ENCODE results near the gene SAPCD1.
A peak's percentile ranks its signal among the peaks of the same experiment; 100 is the strongest.

The SAPCD1 gene

DNA sequence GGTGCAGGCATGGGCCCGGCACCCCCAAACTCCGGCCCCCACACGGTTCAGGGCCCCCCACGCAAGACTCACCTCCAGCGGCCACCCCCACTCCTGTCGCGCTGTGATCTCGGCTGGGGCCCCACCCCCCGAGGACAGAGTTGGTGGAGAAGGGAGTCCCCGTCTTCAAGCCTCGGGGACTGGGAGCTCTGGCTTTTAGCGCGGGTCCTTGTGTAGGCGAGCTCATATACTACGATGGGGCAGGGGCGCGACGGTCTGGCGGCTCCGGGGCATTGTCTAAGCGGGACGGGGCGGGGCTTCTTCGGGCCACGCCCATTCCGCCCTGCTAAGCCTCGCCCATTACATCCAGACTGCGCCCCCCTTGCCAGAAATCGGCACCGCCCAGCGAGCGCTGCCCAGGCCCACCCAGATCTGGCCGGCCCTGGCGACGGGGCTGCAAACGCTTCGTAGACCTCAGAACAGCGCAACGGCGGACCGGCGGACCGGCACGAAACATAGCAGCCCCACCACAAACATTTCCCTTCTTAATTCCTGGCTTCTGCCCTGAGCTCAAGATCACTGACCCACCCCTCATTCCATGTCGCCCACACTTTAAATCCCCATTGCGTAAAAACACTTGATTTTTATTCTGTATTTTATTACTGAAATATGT is 32.4 kb upstream of the SAPCD1 start:
- peak; percentile 53 for DNase-seq

DNA sequence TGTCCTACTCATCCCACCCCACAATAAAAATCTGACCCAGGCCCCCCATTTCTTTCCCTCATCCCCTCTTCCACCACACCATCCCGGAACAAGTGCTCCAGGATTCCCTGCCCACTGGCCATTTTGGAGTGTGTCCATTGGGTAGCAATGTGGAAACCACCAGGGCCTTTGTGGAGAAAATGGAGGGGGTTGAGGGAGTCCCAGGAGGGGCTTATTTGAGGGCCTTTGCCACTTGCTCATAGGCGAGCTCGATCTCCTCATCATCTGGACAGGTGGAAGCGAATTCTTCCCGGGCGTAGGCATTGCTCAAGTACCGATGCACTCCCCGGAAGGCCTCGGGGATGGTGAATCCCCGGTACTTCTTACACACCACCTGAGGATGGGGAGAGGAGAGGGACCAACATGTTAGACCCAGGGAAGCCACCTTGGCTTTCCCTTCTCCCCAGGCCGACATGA is 31.8 kb upstream of the SAPCD1 start:
- DNase-seq = no peak

DNA sequence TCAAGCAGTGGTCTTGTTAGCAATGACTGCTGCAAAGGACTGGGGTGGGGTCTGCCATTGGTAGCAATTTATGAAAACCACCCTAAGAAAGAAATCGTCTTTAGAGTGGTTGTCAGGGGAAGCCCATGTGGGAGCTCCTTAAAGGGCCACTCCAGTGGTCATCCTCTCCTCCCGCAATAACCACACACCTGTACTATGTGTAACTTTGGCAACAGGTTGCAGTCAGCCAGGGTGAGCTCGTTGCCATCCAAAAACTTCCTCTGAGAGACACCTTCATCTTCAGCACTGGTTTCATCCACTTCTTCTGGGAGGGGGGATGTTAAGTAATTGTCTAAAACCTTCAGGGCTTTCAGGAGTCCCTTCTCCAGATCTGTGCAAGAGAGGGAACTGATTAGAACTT is 30.4 kb upstream of the SAPCD1 start:
- no peak for DNase-seq

DNA sequence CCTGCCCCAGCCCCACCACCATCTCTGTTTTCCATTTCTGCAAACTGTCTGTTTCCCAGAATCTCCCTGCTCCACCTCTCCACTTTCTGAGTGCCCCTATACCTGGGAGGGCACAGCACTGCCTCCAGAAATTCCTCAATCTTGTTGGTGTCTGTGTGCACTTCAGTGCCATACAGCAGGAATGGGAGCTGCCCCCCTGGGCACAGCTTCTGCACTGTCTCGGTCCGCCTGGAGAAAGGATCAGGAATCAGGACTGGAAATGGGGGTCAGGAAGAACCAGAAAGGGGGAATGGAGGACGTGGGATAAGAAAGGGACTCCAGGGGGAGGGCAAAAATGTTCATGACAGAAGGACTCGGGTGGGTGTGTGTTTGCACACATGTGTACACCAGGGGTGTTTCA is 28.7 kb upstream of the SAPCD1 start:
- DNase-seq = no peak

DNA sequence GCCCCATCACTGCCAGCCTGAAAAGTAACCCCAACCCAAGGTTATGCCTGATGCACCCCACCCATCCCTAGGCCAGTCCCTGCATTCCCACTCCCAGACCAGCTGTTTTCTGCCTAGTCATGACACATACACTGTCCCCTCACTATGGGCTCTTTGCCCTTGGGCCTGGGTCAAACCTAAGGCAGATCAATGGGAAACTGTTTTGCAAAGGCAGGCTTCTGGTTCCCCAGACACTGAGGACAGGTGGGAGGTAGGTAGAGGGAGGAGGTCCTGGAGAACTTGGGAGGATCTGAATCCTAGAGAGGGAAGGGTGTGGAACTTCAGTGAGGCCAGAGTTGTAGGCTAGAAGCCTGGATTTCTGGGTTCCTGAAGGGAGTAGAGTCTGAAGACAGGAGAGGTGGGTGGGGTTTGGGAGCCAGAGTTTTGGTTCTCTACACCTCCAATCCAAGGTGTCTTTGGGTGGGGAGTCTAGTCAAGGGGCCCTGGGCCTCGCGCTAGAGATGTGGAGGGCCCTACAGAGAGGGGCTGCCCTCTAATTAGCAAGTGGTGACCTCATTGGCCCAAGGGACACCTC is 28.1 kb upstream of the SAPCD1 start:
- no peak for DNase-seq

DNA sequence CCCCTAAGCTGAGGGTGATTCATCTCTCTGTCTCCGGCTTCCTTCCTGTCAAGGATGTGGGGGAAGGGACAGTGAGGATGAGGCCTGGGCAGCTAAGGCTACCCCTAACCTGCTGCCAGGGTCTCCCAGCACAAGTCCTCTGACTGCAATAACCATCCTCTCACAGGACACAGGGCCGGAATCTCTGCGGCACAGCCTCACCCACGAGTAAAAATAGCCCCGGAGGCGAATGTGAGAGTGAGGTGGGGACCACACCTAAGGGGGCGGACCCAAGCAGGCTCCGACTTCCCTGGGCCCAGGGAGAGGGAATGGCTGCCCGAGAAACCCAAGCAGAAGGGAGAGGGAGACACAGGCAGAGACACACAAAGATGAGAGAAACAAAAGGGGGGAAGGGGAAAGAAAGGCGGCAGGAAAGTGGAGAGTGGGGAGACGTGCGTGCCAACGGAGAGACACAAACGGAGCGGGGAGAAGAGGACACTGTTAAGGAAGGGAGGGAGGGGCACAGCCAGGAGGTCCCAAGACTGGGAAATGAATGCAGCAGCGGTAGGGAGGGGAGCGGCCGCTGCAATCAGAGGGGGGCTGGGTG is 27.5 kb upstream of the SAPCD1 start:
- DNase-seq = no peak

DNA sequence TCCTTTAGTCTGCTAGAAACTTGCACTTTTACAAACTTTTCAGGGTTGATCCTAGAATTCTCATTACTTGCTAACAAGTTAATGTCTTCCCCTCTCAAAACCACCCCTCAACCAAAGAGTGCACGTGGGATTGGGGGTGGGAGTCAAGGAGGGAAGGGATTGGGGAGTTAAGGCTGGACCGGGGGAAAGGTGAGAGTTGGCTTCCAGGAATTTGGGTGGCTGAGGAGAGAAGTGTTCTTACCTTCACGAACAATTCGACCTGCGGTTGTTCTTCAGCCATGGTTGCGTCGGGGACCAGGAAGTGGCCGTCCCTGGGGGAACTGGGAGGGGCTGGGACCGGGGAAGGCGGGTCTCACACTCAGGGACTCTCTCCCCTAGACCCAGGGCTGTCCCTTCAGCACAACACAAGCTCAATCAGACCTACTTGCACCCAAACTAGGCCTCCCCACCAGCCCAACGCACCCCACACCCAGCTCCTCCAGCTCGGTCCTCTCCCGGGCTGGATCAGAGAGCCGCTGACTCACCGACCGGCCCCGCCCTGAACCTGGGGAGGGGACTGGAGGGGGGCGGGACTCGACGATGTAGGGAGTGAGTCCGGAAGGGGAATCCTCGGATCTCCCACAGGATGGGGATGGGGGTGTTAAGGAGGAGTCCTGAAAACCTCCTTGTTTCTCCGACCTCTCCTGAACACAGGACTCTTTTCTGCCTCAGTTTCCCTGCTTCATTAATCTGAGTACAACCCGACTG is 26.3 kb upstream of the SAPCD1 start, which contains the start of gene CLIC1:
CLIC1 (minus strand) TSS at position 510 of the 747 bp plus-strand sequence; CDS start at position 280, 230 bp downstream.
- DNase-seq = peak; percentile 47

DNA sequence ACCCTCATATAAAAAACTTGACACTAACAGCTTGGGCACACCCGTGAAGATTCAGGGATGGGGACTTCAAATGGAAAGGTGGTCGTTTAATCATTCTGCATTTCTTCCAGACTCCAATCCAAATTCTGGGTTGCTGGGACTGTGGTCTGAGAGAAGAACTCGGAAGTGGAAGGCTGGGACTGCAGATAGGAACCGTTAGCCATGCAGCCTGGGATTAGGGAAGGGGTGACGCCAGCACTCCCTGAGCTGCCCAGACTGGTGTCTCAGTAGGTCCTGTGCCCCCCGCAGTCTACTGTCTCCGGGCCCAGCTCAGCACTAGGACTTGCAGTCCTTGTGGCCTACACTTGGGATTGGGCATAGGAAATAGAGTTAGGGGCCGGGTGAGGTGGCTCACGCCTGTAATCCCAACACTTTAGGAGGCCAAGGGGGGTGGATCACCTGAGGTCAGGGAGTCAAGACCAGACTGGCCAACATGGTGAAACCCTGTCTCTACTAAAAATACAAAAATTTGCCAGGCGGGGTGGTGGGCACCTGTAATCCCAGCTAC is 25.6 kb upstream of the SAPCD1 start:
- DNase-seq = no peak

DNA sequence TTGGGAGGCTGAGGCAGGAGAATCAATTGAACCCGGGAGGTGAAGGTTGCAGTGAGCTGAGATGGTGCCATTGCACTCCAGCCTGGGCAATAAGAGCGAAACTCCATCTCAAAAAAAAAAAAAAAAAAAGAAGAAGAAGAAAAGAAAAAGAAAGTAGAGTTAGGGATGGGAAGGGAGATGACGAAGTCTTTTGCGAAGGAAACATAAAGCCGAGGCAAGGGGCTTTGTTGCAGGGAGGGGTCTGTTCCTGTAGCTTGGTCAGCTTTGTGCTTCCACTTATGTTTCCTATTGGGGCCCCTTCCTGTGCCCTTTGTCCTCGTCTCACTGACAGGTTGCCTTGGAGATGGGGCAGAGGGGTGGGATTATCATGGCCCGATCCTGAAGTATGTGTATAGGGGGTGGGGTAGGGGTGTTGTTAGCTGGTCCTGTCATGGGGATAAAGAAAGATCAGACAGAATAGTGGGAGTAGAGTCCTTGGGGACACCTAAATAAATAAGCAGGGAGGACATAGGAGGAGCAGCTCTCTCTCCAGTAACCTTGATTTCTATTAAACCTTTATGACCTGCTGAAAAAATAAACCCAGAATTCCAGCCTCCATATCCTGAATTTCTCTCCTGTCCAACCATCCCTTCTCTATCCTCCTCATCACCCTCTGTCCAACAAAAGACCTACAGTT is 25.0 kb upstream of the SAPCD1 start:
- DNase-seq = no peak

DNA sequence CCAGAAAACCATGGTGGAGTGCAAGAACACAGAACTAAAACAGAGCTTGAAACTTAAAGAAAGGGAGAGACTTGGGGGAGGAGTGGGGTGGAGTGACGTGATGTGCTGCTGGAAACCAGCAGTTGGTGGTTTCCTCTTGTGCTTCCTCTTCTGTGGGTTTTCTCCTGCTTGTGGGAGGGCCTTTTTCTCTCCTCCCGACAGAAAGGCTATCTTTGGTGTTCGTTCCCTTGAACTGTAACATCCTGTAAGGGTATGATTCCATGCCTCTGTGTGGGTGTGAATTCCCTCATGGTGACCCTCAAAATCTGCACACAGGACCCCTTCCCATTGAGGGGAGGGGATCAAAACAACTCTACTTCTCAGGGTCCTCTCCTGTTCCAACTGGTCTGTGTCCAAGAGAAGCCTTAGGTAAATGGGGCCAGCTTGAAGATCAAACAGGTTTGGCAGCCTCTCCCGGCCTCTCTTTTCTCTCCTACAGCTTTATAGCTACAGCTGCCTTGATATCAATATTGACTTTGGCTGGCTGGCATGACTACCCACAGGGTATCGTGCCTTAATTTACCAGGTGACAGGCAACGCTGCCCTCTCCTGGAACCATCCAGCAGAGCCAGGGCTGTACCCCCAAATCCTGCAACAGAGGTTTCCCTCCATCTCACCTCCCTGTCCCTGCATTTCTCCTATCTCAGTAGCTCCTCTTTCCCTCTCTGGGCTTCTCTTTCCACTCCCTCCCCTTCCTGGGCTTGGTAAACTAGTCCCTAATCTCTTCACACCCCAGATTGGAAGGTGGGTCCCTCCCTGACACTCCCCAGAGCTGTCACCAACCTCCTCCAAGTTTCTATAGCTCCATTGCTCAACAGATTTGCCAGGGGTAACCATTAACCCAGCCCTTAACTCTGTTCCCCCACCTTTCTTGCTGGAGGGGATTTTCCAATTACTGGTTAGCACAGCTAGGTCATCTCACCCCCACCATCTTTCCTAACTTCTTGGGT is 24.2 kb upstream of the SAPCD1 start:
- DNase-seq = no peak

DNA sequence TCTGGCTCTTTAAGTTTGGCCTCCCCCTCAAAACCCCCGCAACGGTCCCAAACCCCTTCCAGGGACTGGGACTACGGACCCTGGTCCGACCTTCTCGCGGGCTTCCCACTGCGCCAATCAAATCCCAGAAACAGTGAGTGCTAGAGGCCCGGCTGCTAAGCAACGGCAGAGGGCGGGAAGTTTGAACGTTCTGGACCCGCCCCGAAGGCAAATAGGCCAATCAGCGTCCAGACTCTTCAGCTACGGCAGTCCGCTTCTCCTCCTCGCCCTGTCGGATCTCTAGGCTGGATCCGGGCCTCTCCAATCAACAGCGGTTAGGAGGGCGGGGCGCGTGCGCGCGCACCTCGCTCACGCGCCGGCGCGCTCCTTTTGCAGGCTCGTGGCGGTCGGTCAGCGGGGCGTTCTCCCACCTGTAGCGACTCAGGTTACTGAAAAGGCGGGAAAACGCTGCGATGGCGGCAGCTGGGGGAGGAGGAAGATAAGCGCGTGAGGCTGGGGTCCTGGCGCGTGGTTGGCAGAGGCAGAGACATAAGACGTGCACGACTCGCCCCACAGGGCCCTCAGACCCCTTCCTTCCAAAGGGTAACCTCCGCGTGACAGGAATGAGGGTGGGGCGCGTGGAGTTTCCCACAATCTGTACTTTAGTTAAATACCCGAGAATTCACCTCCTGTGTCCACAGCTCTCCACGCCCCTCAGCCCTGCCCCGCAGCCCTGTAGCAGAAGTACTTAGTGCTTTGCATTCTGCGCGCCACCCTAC is 22.6 kb upstream of the SAPCD1 start, which contains the start of gene MSH5:
MSH5 (plus strand) TSS at position 367 of the 758 bp plus-strand sequence. CDS start 462 bp downstream, outside the sequence.
- DNase-seq = peak; percentile 83

DNA sequence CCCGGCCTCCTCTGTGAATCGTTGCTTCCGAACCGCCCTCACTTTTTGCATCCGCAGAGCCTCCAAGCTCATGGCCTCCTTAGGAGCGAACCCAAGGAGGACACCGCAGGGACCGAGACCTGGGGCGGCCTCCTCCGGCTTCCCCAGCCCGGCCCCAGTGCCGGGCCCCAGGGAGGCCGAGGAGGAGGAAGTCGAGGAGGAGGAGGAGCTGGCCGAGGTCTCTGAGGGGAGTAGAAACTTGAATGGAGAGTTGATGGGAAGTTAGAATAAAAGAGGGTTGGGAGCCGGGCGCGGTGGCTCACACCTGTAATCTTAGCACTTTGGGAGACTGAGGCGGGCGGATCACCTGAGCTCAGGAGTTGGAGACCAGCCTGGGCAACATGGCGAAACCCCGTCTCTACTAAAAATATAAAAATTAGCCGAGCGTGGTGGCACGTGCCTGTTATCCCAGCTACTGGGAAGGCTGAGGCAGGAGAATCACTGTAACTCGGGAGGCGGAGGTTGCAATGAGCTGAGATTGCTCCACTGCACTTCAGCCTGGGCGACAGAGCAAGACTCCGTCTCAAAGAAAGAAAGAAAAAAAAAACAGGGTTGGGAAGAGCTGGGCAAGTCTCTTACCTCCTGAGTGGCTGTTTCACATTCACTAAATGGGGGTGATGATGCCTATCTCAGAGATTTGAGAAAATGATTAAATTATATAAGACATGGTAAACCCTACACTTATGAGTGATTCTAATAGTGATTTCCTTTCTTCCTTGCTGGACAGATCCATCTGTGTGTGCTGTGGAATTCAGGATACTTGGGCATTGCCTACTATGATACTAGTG is 21.8 kb upstream of the SAPCD1 start:
- no peak for DNase-seq

DNA sequence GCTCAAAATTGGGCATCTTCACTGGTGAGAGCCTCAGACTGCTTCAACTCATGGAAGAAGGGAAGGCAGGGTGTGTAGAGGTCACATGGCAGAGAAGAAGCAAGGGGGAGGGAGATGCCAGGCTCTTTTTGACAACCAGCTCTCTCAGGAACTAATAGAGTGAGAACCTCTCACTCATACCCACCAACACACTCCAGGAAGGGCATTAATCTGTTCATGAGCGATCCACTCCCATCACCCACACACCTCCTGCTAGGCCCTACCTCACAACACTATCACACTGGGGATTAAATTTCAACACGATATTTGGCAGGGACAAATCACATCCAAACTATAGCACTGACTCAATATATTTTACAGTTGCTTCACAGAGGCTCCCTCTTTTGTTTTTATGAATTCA is 20.6 kb upstream of the SAPCD1 start:
- no peak for DNase-seq

DNA sequence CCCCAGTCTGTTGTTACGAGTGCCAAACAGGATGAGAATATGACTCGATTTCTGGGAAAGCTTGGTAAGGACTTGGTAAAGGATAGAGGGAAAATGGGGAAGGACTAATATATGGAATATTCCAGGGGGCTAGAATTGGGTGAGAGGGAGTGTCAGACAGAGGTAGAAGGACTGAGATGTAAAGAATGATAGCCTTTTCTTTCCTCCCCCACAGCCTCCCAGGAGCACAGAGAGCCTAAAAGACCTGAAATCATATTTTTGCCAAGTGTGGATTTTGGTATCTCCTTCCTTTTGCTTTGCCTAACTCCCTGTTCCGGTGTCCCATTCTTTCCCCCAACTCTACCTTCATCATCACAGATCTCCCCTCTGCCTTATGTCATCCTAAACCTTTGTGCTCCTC is 19.6 kb upstream of the SAPCD1 start:
- DNase-seq = no peak

DNA sequence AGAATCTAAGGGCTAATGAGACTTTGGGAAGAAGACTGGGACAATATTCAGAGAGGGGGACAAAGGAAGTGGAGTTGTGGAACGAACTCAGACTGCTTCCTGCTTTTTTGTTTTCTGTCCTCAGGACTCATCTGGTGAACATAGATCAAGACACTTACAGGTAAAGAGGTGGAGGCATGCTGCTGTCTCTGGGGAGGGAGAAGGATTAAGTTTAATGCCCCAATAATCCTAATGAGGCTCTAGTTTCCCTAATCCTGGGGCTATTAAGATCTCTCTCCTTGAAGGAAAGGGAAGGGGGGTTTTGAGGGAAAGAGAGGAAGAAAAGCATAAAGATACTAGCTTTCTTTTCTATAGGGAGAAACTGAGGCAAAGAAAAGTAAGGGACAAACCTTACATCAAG is 18.0 kb upstream of the SAPCD1 start:
- DNase-seq = no peak

DNA sequence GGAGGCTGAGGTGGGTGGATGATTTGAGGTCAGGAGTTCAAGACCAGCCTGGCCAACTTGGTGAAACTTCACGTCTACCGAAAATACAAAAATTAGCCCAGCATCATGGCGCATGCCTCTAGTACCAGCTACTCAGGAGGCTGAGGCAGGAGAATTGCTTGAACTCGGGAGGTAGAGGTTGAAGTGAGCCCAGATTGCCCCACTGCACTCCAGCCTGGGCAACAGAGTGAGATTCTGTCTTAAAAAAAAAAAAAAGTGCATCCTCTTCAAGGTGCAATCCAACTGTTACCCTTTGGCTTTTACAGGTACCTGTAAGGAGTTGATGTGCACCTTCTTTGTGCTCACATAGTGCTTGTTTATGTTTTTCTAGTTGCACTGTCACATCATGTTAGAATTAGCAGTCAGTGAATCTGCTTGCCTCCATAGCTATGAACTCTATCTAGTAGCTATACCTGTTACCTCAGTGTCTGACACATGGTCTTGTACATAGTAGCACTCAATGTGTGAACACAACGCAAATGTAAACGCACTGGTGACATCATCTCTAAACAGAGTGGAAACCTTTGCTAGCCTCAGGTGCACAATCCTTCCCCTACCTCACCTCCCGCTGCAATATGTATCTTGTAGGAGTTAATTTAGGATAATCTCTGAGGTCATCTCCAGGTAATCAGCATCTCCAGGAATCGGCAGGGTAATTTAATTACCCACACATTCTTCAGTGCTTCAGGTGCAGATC is 13.0 kb upstream of the SAPCD1 start:
- DNase-seq = no peak

DNA sequence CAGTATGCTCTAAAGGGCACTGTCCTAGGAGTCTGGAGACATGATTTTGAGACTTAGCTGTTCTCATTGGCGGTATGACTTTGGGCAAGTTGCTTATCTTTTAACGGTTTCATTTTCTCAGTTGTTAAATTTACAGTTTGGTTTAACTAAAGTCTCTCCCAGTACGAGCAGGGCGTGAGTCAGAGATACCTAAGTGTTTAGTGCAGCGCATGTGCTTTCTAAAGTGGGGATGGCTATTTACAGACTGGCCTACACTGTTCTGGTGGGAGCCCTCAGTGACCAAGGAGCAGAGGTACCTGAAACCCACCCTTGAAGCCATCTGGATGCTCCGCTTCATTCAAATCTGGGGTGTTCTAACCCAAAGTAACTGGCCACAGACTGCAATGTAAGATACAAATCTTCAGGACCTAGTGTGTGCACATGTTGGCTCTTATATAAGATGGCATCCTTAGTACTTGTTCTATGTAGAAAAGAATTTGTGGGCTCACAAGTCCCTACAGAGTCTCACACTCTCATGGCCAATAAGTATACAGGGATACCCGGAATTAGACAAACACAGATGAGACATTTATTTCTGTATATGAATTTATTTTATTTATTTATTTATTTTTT is 11.9 kb upstream of the SAPCD1 start:
- DNase-seq = no peak

DNA sequence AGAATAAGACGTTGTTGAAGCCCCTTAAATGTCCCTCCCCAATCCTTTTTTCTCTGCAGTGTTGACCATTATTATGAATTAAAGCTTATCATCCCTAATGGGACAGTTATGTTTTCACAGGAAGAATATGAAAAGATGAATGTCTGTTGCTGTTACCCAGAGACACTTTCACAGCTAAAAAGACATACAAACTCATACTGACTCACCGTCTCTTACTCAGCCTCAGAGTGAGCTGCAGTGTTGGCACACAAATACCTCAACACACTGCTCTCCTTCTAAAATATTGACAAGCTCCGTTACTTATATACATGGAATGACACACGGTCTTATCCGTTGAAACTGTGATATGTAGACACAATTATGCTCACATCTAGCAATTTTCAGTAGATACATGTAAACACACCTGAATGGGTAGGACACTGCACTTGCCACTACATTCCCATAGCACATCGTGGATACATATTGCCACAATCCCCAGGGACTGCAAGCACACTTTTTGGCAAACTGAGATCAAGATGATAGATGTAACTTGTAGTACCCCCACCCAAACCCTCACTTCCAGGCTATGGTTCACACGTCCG is 9.6 kb upstream of the SAPCD1 start:
- DNase-seq = no peak

Measured in activated gamma-delta T cell (primary cell).